ENCODE results near the gene FIBP.

GRCh38 chr11:65883786-65884715 is 4.2 kb downstream of the FIBP start:
- no peak for TF ChIP-seq POLR2A (IDR thresholded peaks at IDR 0.05)
- TF ChIP-seq CTCF (IDR thresholded peaks at IDR 0.05), result no peak
- no peak for TF ChIP-seq EP300 (IDR thresholded peaks at IDR 0.05)

Measured in ovary (tissue), 3 donors.